ENCODE results near the gene HAPLN3.

DNA sequence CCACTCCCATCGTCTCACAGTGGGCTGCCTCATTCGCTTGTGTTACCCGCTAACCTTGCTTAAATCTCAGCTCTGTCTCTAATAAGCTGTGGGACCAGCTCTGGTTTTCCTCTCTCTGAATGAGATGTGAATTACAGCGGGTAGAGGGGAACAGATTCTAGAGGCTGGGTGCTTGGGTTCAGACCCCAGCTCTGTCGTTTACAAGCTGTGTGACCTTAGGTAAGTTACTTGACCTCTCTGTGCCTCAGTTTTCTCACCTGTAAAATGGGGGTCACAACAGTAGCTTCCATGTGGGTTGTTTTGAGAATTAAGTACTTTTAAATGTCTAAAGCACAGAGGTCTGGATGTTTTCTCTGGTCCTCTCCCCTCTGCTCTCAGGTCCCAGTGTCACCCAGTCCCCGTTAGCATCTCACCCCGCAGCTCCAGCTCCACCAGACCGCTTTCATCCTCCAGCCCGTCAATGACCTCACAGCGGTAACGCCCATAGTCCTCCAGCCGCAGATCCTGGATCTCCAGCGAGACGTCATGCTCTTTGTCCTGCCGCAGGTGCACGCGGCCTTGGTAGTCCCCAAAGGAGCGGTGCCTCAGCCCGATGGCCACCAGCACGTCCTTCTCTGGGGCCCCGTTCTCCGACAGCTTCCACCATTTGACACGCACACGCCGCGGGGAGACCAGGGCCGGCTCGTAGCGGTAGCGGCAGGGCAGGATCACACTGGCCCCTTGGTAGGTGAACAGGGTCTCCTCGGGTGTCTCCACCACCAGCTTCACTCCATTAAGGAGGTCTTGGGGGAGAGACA lies 14.2 kb downstream of the HAPLN3 start:
- TF ChIP-seq POLR2A (IDR thresholded peaks at IDR 0.05) (no peak), CTCF (IDR thresholded peaks at IDR 0.05) (no peak), EP300 (IDR thresholded peaks at IDR 0.05) (no peak)
